CD4-positive, alpha-beta T cell (primary cell): Measurements from ENCODE around the gene GJE1. TPM values are rescaled to one million over a fixed set of nuclear protein-coding genes. Genes with fewer than 3 reads are reported as not detected.

Source experiments
- ATAC-seq: fragments of 200-7000 bp; cut with Tn5 transposase; one replicate; pipeline ENCODE4 v1.10.0; 2022; ENCODE audit warnings: mild to moderate bottlenecking; ENCODE audit not compliant: poor library complexity
- CTCF ChIA-PET: fragments of 350-600 bp; sonication (Branson Sonifier 250); formaldehyde crosslinking; loops from one replicate; lab custom pipeline; 2021; ENCODE audit warnings: antibody characterized with exemption, inconsistent platforms; lab: Charles Lee
- POLR2A ChIA-PET: fragments of 350-600 bp; sonication (Branson Sonifier 250); formaldehyde crosslinking; loops from one replicate; lab custom pipeline; 2021; ENCODE audit warnings: antibody characterized with exemption, inconsistent platforms; lab: Charles Lee
- DNase-seq, 14 experiments: peaks; one replicate each; pipeline ENCODE4 v3.0.0-alpha.2; 2013 to 2020; ENCODE audit warnings: mixed read lengths in 2 of 14
- H3K27ac ChIP-seq, 2 donors: one replicate each; pipeline versions ENCODE4 v1.5.1 to v1.7.0; 2013; ENCODE audit warnings: low read length in 2 of 2, low read depth in 1 of 2, mild to moderate bottlenecking in 1 of 2
- H3K27me3 ChIP-seq, 2 experiments: 1 replicate in 1 of 2; 2 replicates in 1 of 2; pipeline versions ENCODE4 v1.6.1 to v1.7.0; 2013; ENCODE audit warnings: low read length in 2 of 2, control low read depth in 1 of 2, mild to moderate bottlenecking in 1 of 2, moderate library complexity in 1 of 2; ENCODE audit not compliant: insufficient read depth in 2 of 2, control insufficient read depth in 1 of 2
- H3K36me3 ChIP-seq: one replicate; pipeline ENCODE4 v1.6.1; 2013; ENCODE audit warnings: low read length, control low read depth; ENCODE audit not compliant: insufficient read depth
- H3K4me1 ChIP-seq: one replicate; pipeline ENCODE4 v1.6.1; 2013; ENCODE audit warnings: low read length, control low read depth; ENCODE audit not compliant: insufficient read depth
- H3K4me3 ChIP-seq: one replicate; pipeline ENCODE4 v1.5.1; 2013; ENCODE audit warnings: mild to moderate bottlenecking, low read length, moderate library complexity
- H3K9me3 ChIP-seq, 2 experiments: 1 replicate in 1 of 2; 2 replicates in 1 of 2; pipeline versions ENCODE4 v1.6.1 to v1.7.0; 2013; ENCODE audit warnings: low read length in 2 of 2, mild to moderate bottlenecking in 2 of 2, control low read depth in 1 of 2, moderate library complexity in 1 of 2; ENCODE audit not compliant: control insufficient read depth in 1 of 2, insufficient read depth in 1 of 2
- H3K27ac Mint-ChIP-seq: one replicate; pipeline ENCODE4 v1.8.0; 2020; ENCODE audit warnings: mixed read lengths
- H3K27me3 Mint-ChIP-seq: one replicate; pipeline ENCODE4 v1.8.0; 2021; ENCODE audit warnings: mixed read lengths
- H3K36me3 Mint-ChIP-seq: one replicate; pipeline ENCODE4 v1.8.0; 2021; ENCODE audit warnings: low read depth, mixed read lengths
- H3K4me1 Mint-ChIP-seq: one replicate; pipeline ENCODE4 v1.8.0; 2021; ENCODE audit warnings: low read depth, mixed read lengths
- H3K4me3 Mint-ChIP-seq: one replicate; pipeline ENCODE4 v1.8.0; 2020; ENCODE audit warnings: mild to moderate bottlenecking, mixed read lengths
- H3K9me3 Mint-ChIP-seq: one replicate; pipeline ENCODE4 v1.8.0; 2020; ENCODE audit warnings: mixed read lengths
- intact Hi-C, 2 experiments: fragments of 100-400 bp; cut with DNase I in 1 of 2; cut with micrococcal nuclease in 1 of 2; formaldehyde crosslinking; loops; one replicate each; pipeline versions ENCODE4 v1.15.1 to v1.9.0; 2023 to 2025; cut with DNase I, micrococcal nuclease
- total RNA-seq, 174 experiments: library from RNA in 2 of 174; stranded (reverse) in 2 of 174; gene quantifications; one replicate each; pipeline ENCODE4 v1.2.3 and lab custom pipeline; 2021 to 2026
- TF ChIP-seq, protein P1 (sequence below): fragments of 200-600 bp; IDR thresholded peaks from one replicate; pipeline ENCODE4 v1.8.0; 2022; ENCODE audit warnings: antibody characterized with exemption, mild to moderate bottlenecking

GJE1 gene
- total RNA-seq, 2 experiments from 2014 or later: not detected

DNA sequence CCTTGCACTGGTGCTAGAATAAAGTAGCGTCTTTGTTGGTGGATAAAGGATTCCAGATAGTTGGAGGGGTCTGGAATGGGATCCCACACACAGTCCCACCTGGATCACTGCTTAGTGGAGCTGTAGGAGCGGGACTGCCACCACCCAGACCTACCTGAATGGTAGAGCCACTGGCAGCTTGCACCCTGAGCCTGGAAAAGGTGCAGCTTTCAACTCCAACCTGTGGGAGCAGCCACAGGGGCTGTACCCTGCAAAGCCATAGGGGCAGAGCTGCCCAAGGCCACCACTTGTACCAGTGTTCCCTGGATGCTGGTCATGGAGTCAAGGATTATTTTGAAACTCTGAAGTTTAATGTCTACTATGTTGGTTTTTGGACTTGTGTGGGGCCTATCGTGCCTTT is 41.3 kb downstream of the GJE1 start:
- H3K9me3 ChIP-seq: peaks cover 0 to 17% of the 10 kb centered on the region in 2 experiments
- no peak overlapping the region for H3K4me3 Mint-ChIP-seq
- no peak overlapping the region for H3K27ac Mint-ChIP-seq
- H3K4me1 ChIP-seq: no peaks in the 10 kb centered on the region
- ChIA-PET CTCF (no interaction called here), POLR2A (no interaction called here)
- TF ChIP-seq, protein P1, sequence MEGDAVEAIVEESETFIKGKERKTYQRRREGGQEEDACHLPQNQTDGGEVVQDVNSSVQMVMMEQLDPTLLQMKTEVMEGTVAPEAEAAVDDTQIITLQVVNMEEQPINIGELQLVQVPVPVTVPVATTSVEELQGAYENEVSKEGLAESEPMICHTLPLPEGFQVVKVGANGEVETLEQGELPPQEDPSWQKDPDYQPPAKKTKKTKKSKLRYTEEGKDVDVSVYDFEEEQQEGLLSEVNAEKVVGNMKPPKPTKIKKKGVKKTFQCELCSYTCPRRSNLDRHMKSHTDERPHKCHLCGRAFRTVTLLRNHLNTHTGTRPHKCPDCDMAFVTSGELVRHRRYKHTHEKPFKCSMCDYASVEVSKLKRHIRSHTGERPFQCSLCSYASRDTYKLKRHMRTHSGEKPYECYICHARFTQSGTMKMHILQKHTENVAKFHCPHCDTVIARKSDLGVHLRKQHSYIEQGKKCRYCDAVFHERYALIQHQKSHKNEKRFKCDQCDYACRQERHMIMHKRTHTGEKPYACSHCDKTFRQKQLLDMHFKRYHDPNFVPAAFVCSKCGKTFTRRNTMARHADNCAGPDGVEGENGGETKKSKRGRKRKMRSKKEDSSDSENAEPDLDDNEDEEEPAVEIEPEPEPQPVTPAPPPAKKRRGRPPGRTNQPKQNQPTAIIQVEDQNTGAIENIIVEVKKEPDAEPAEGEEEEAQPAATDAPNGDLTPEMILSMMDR: no peak
- H3K27me3 Mint-ChIP-seq: no peaks in the 10 kb centered on the region
- ATAC-seq: no peak
- no peak overlapping the region for H3K27ac ChIP-seq
- H3K27me3 ChIP-seq: no peaks in the 10 kb centered on the region
- no peak overlapping the region for H3K4me3 ChIP-seq
- intact Hi-C loops: no loop called here
- H3K9me3 Mint-ChIP-seq: peaks cover 7% of the 10 kb centered on the region
- no peaks in the 10 kb centered on the region for H3K4me1 Mint-ChIP-seq
- H3K36me3 Mint-ChIP-seq: peaks cover 97% of the 10 kb centered on the region
- DNase-seq: no peak
- peaks cover 71% of the 10 kb centered on the region for H3K36me3 ChIP-seq

DNA sequence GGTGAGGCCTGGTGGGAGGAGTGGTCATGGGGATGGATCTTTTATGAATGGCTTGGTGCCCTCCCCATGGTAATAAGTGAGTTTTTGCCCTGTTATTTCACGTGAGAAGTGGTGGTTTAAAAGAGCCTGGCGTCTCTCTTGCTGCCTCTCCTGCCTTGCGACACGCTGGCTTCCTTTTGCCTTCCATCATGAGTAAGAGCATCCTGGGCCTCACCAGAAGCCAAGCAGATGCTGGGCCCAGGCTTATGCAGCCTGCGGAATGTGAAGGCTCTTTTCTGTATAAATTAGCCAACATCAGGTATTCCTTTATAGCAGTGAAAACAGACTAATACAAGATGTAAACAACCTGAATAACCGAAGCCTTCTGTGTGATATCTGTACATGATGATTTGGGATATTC is 42.0 kb downstream of the GJE1 start:
- H3K27me3 Mint-ChIP-seq: no peaks in the 10 kb centered on the region
- Histone ChIP-seq H3K4me3 (no peak overlapping the region), H3K9me3 (peaks cover 0 to 17% of the 10 kb centered on the region in 2 experiments), H3K27me3 (no peaks in the 10 kb centered on the region), H3K4me1 (no peaks in the 10 kb centered on the region), H3K36me3 (peaks cover 68% of the 10 kb centered on the region), H3K27ac (no peak overlapping the region)
- no peak for DNase-seq
- ChIA-PET CTCF (no interaction called here), POLR2A (no interaction called here)
- H3K36me3 Mint-ChIP-seq: peaks cover 99% of the 10 kb centered on the region
- TF ChIP-seq, protein P1: no peak
- H3K9me3 Mint-ChIP-seq: peaks cover 7% of the 10 kb centered on the region
- intact Hi-C loops: no loop called here
- no peak for ATAC-seq
- no peak overlapping the region for H3K4me3 Mint-ChIP-seq
- H3K27ac Mint-ChIP-seq: no peak overlapping the region
- no peaks in the 10 kb centered on the region for H3K4me1 Mint-ChIP-seq

DNA sequence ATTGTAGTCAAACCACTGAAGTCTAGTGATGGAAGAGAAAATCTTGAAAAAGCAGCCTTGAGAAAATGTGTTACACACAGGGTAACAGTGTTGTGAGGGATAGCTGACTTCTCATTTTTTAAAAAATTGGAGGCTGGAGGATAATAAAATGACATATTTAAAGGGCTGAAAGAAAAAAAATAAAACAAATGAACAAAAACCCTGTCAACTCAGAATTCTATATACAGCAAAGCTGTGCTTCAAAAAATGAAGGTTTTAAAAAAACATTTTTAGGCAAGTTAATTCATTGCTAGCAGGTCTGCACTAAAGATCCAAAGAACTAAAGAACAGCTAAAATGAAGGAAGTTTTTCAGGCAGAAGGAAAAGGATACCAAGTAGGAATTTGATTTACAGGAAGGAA is 45.4 kb downstream of the GJE1 start:
- H3K4me1 Mint-ChIP-seq: peaks cover 7% of the 10 kb centered on the region
- H3K36me3 ChIP-seq: peaks cover 49% of the 10 kb centered on the region
- no peaks in the 10 kb centered on the region for H3K4me1 ChIP-seq
- H3K27me3 ChIP-seq: no peaks in the 10 kb centered on the region
- TF ChIP-seq, protein P1: no peak
- ChIA-PET CTCF (interaction anchor here (1.6 kb wide), 1 partner anchor 31 kb away, joined by 5 read pairs; the partner anchor contains the start of genes NMBR and VTA1), POLR2A (interaction anchor here (0.7 kb wide), 1 partner anchor 1663 kb away, joined by 3 read pairs; no protein-coding TSS in a partner anchor)
- peaks cover 7% of the 10 kb centered on the region for H3K9me3 Mint-ChIP-seq
- H3K4me3 ChIP-seq: no peak overlapping the region
- no peak for ATAC-seq
- DNase-seq: no peak
- H3K9me3 ChIP-seq: peaks cover 0 to 17% of the 10 kb centered on the region in 2 experiments
- H3K27ac Mint-ChIP-seq: no peak overlapping the region
- intact Hi-C loops: no loop called here
- H3K4me3 Mint-ChIP-seq: no peak overlapping the region
- peaks cover 90% of the 10 kb centered on the region for H3K36me3 Mint-ChIP-seq
- H3K27ac ChIP-seq: no peak overlapping the region
- no peaks in the 10 kb centered on the region for H3K27me3 Mint-ChIP-seq
